ENCODE results near the gene ABCA2. TPM values are rescaled to one million over a fixed set of nuclear protein-coding genes. Genes with fewer than 3 reads are reported as not detected.
A peak's percentile ranks its signal among the peaks of the same experiment; 100 is the strongest.

The ABCA2 gene
- total and polyA plus RNA-seq, 9 of the 15 experiments (the other 6 are each of a cell fraction or from before 2014, with no cell fraction given) = 0.69 to 16.3 (median 6.1) TPM; not detected in 2

- no peak for TF ChIP-seq CBX8 (IDR thresholded peaks at IDR 0.05; ENCODE audit: borderline replicate concordance, extremely low read depth, low read depth, low read length, poor library complexity, severe bottlenecking)
Observed at GRCh38 chr9:136991993-136992818, 35.8 kb downstream of the ABCA2 start, which contains the start of gene PAXX (continued).

GRCh38 chr9:136990242-136990911 is 37.7 kb downstream of the ABCA2 start:
- H3K9me3 ChIP-seq (replicated peaks; ENCODE audit: control insufficient read depth, insufficient read depth, low read depth, low read length) = peaks cover 6% of the 10 kb centered on the region
- in situ Hi-C loops (cut with MboI) = no loop called here
- H3K36me3 ChIP-seq (ENCODE audit: control insufficient read depth, insufficient read depth, low read length) = peaks cover 21% of the 10 kb centered on the region; the same call in 1 of the 3 replicates
- H3K4me1 ChIP-seq (replicated peaks in 1 of 2; ENCODE audit: control insufficient read depth in 2 of 2, insufficient read depth in 2 of 2, low read length in 2 of 2) = peaks cover 10 to 50% of the 10 kb centered on the region in 2 experiments; a peak in 4 of 5 replicates
- H2AFZ ChIP-seq (ENCODE audit: low read depth, low read length) = no peak overlapping the region
- no peaks in the 10 kb centered on the region for H4K20me1 ChIP-seq (replicated peaks; ENCODE audit: control insufficient read depth, insufficient read depth, low read length)
- H3K4me3 ChIP-seq = no peak overlapping the region
- WGBS (ENCODE audit: insufficient coverage, low coverage, missing lambda C conversion rate) = 83% methylated on average over 9 of the region's 10 CpGs
- H3K4me2 ChIP-seq (ENCODE audit: insufficient read depth, low read length) = no peak overlapping the region
- intact Hi-C loops (cut with micrococcal nuclease) = loop anchor here (5.0 kb wide), 1 partner anchor 43 kb away; the partner anchor contains the start of gene C8G
- no peaks in the 10 kb centered on the region for H3K27me3 ChIP-seq (ENCODE audit: control insufficient read depth in 2 of 2, insufficient read depth in 2 of 2, low read length in 2 of 2)
- FAIRE-seq (peak; percentile 44), DNase-seq (ENCODE audit: extremely low read depth in 1 of 4, low spot score in 3 of 4) (no peak), ATAC-seq (no peak)
- no peak overlapping the region for H3K27ac ChIP-seq (ENCODE audit: extremely low read depth, low read depth, low read length)
- peaks cover 18% of the 10 kb centered on the region for H3K79me2 ChIP-seq (ENCODE audit: control insufficient read depth, insufficient read depth, low read length)
- H3K9me1 ChIP-seq (ENCODE audit: control insufficient read depth, insufficient read depth, low read length) = no peaks in the 10 kb centered on the region
- CTCF ChIA-PET (ENCODE audit: low intra/inter-chr PET ratio) = no interaction called here
- POLR2A ChIA-PET = interaction anchor here (0.6 to 1.6 kb wide), 2 partner anchors 12 to 188 kb away, joined by 3 to 5 read pairs; no protein-coding TSS in a partner anchor
- no peak overlapping the region for H3K9ac ChIP-seq (ENCODE audit: insufficient read depth in 1 of 2, low read depth in 2 of 2, low read length in 2 of 2)
- no TSS peak for BruUV-seq (replicated peaks)
- peak; percentile 37 for TF ChIP-seq ZNF280A (IDR thresholded peaks at IDR 0.05; ENCODE audit: low read depth, partially characterized antibody)
- peak; percentile 78 for TF ChIP-seq TRIM28 (IDR thresholded peaks at IDR 0.05)
- TF ChIP-seq RERE (CRISPR knock-in tag; IDR thresholded peaks at IDR 0.05; ENCODE audit: borderline replicate concordance) = no peak
- TF ChIP-seq ZNF780A (CRISPR knock-in tag; IDR thresholded peaks at IDR 0.05) = no peak
- TF ChIP-seq TCFL5 (CRISPR knock-in tag; conservative IDR thresholded peaks at IDR 0.05) = no peak
- 0 out of 2 replicates have a peak, but pooled peaks have one; percentile 48 for TF ChIP-seq CBX5 (IDR thresholded peaks at IDR 0.05; ENCODE audit: borderline replicate concordance, low read depth)
- TF ChIP-seq ZNF431 (CRISPR knock-in tag; IDR thresholded peaks at IDR 0.05) = peak; percentile 69; the same call in 1 of the 2 replicates
- TF ChIP-seq USF2 (CRISPR knock-in tag; IDR thresholded peaks at IDR 0.05) = no peak
